Endodermal cell (in vitro differentiated cells): Measurements from ENCODE around the gene IFNGR2. TPM values are rescaled to one million over a fixed set of nuclear protein-coding genes. Genes with fewer than 3 reads are reported as not detected.

Experiments
- DNase-seq: peaks from one replicate; pipeline ENCODE4 v3.0.0-alpha.2; 2017
- H3K27ac ChIP-seq: 2 replicates; pipeline ENCODE4 v1.5.1; 2013; ENCODE audit warnings: mild to moderate bottlenecking, low read depth, low read length, moderate library complexity
- H3K27me3 ChIP-seq: 2 replicates; pipeline ENCODE4 v1.6.1; 2013; ENCODE audit warnings: mild to moderate bottlenecking, low read length, moderate library complexity; ENCODE audit not compliant: insufficient read depth, control insufficient read depth, poor library complexity, severe bottlenecking
- H3K36me3 ChIP-seq: 2 replicates; pipeline ENCODE4 v1.7.0; 2013; ENCODE audit warnings: mild to moderate bottlenecking, low read length, moderate library complexity; ENCODE audit not compliant: control insufficient read depth, insufficient read depth
- H3K4me1 ChIP-seq: one replicate; pipeline ENCODE4 v1.7.0; 2013; ENCODE audit warnings: low read length; ENCODE audit not compliant: control insufficient read depth, insufficient read depth
- H3K4me3 ChIP-seq: 2 replicates; pipeline ENCODE4 v1.5.1; 2013; ENCODE audit warnings: mild to moderate bottlenecking, low read length, moderate library complexity
- H3K9ac ChIP-seq: 2 replicates; pipeline ENCODE4 v1.6.1; 2013; ENCODE audit warnings: mild to moderate bottlenecking, low read length, moderate library complexity; ENCODE audit not compliant: poor library complexity, severe bottlenecking; ENCODE audit errors: extremely low read depth
- H3K9me3 ChIP-seq: 2 replicates; pipeline ENCODE4 v1.6.1; 2013; ENCODE audit warnings: mild to moderate bottlenecking, low read length, moderate library complexity; ENCODE audit not compliant: control insufficient read depth
- H3K27ac Mint-ChIP-seq: 2 replicates; pipeline ENCODE4 v1.8.0; 2020; ENCODE audit warnings: mixed read lengths
- H3K27me3 Mint-ChIP-seq: 2 replicates; pipeline ENCODE4 v1.8.0; 2021; ENCODE audit warnings: mild to moderate bottlenecking, mixed read lengths; ENCODE audit not compliant: insufficient read depth
- H3K36me3 Mint-ChIP-seq: 2 replicates; pipeline ENCODE4 v1.8.0; 2020; ENCODE audit warnings: low read depth, mixed read lengths
- H3K4me1 Mint-ChIP-seq: 2 replicates; pipeline ENCODE4 v1.8.0; 2020; ENCODE audit warnings: mixed read lengths
- H3K4me3 Mint-ChIP-seq: 2 replicates; pipeline ENCODE4 v1.8.0; 2020; ENCODE audit warnings: mild to moderate bottlenecking, moderate library complexity, mixed read lengths
- H3K9me3 Mint-ChIP-seq: 2 replicates; pipeline ENCODE4 v1.8.0; 2020; ENCODE audit warnings: mild to moderate bottlenecking, mixed read lengths
- CTCF ChIP-seq: fragments of 200-600 bp; sonication (generic); conservative IDR thresholded peaks from 2 replicates; pipeline ENCODE4 v1.5.0; 2021; ENCODE audit warnings: antibody characterized with exemption, mild to moderate bottlenecking
- WGBS, 2 experiments: methylation state at CpG; one replicate each; pipeline versions ENCODE4 v1.1.5 to v1.1.7; 2013; ENCODE audit warnings: missing lambda C conversion rate in 2 of 2, mixed read lengths in 1 of 2; ENCODE audit not compliant: insufficient coverage in 1 of 2, insufficient read length in 1 of 2; 5-methylcytosine and 5-hydroxymethylcytosine counted together
- total RNA-seq, 2 donors: library from RNA; stranded (reverse); fragmentation: NEBNext Ultra II Directional in 1 of 2; extraction: Animal tissue kit (Norgen Biotek cat#: 25700) in 1 of 2; gene quantifications; 2 replicates in 1 of 2; 3 replicates in 1 of 2; pipeline ENCODE4 v1.2.1, GENCODE V29; 2021

IFNGR2 gene
- total RNA-seq, 2 donors from 2014 or later: 41.9 to 55.1 TPM

GRCh38 chr21:33449616-33450015, 46.4 kb downstream of the IFNGR2 start:
- H3K9me3 ChIP-seq: no peaks in the 10 kb centered on the region
- peaks cover 34% of the 10 kb centered on the region for H3K36me3 ChIP-seq
- Mint-ChIP-seq H3K36me3 (peaks cover 49% of the 10 kb centered on the region), H3K4me3 (no peak overlapping the region), H3K27ac (no peak overlapping the region), H3K27me3 (no peaks in the 10 kb centered on the region), H3K9me3 (no peaks in the 10 kb centered on the region), H3K4me1 (no peaks in the 10 kb centered on the region)
- no peak overlapping the region for H3K9ac ChIP-seq
- H3K27ac ChIP-seq: no peak overlapping the region
- TF ChIP-seq CTCF: no peak
- no peaks in the 10 kb centered on the region for H3K27me3 ChIP-seq
- DNase-seq: no peak
- H3K4me3 ChIP-seq: no peak overlapping the region
- H3K4me1 ChIP-seq: no peaks in the 10 kb centered on the region
- 91 to 96% methylated on average over 3 to 4 of the region's 4 CpGs for WGBS, 2 experiments

- Mint-ChIP-seq H3K9me3 (no peaks in the 10 kb centered on the region), H3K4me1 (no peaks in the 10 kb centered on the region), H3K27ac (no peak overlapping the region), H3K36me3 (peaks cover 54% of the 10 kb centered on the region), H3K4me3 (no peak overlapping the region), H3K27me3 (no peaks in the 10 kb centered on the region)
- no peak for TF ChIP-seq CTCF
- Histone ChIP-seq H3K27me3 (no peaks in the 10 kb centered on the region), H3K27ac (no peak overlapping the region), H3K4me1 (no peaks in the 10 kb centered on the region), H3K9ac (no peak overlapping the region), H3K9me3 (no peaks in the 10 kb centered on the region), H3K36me3 (peaks cover 48% of the 10 kb centered on the region), H3K4me3 (no peak overlapping the region)
- WGBS, 2 experiments: 89 to 95% methylated on average over 1 of the region's 1 CpG
- DNase-seq: peak; percentile 11
These were observed 48.4 kb downstream of the IFNGR2 start for GRCh38 chr21:33451634-33452071.

- DNase-seq: no peak
- Mint-ChIP-seq H3K27me3 (no peaks in the 10 kb centered on the region), H3K9me3 (no peaks in the 10 kb centered on the region), H3K4me3 (no peak overlapping the region), H3K36me3 (peaks cover 49% of the 10 kb centered on the region), H3K4me1 (no peaks in the 10 kb centered on the region), H3K27ac (peak overlapping the region; percentile 50)
- no peaks in the 10 kb centered on the region for H3K9me3 ChIP-seq
- H3K27ac ChIP-seq: no peak overlapping the region
- TF ChIP-seq CTCF: no peak
- H3K27me3 ChIP-seq: no peaks in the 10 kb centered on the region
- H3K4me3 ChIP-seq: no peak overlapping the region
- no peak overlapping the region for H3K9ac ChIP-seq
- H3K4me1 ChIP-seq: no peaks in the 10 kb centered on the region
- H3K36me3 ChIP-seq: peaks cover 47% of the 10 kb centered on the region
- WGBS, 2 experiments: 90 to 95% methylated on average over 3 of the region's 3 CpGs
These were observed 49.1 kb downstream of the IFNGR2 start for GRCh38 chr21:33452362-33452761.
